ENCODE results near the gene CAB39.

Gene CAB39

DNA sequence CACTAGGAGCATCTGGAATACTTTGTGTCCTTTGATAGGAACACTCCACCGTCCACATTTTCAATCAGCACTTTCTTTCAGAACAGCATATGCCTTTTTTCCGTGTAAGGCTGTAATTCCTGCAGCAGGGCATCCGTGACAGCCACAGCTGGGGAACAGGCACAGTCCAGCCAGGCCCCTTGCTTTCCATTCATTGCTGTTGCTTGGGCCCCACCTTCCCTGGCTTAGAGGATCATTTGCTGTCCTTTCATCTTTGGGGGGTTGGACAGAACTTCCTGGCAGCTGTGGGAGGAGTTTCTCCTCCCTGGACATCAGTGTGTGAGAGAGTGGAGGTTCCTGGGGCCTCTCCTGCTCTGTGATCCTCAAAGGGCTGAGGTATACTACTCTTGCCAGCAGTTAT, 102.4 kb downstream of the CAB39 start:
- DNase-seq: no peak

DNA sequence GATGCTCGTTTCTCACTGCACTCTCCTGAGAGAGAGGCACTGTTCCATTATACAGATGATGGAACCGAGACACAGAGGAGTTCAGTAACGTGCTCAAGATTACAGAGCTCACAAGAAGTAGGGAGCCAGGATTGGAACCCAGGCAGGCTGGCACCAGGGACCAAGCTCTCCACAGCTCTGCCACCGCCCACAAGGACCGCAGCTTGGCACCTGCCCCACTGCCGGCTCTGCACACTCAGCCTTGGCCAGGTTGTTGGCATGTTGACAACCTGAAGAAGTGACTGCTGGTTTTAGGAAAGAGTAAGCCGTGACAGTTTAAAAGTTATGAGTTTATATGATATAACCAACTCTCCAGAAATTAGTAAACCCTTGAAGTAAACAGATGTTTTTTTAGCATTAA, 104.1 kb downstream of the CAB39 start:
- DNase-seq: no peak

DNA sequence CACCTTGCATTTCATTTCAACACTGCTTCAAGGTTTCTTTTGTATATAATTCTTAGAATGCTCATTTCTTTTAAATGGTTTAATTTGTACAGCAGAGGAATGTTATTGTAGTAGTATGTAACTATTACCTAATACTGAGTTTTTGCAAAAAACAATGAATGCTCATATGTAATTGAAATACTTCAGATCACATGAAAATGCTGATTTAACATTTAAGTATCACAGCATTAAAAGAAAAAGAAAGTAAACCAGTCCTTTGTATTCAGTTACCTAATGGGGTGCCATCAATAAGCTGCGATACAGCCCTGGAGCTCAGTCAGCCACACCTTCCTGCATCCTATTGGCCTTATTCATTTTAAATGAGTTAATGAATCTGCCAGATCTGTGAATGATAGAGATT, 106.8 kb downstream of the CAB39 start:
- DNase-seq: no peak

DNA sequence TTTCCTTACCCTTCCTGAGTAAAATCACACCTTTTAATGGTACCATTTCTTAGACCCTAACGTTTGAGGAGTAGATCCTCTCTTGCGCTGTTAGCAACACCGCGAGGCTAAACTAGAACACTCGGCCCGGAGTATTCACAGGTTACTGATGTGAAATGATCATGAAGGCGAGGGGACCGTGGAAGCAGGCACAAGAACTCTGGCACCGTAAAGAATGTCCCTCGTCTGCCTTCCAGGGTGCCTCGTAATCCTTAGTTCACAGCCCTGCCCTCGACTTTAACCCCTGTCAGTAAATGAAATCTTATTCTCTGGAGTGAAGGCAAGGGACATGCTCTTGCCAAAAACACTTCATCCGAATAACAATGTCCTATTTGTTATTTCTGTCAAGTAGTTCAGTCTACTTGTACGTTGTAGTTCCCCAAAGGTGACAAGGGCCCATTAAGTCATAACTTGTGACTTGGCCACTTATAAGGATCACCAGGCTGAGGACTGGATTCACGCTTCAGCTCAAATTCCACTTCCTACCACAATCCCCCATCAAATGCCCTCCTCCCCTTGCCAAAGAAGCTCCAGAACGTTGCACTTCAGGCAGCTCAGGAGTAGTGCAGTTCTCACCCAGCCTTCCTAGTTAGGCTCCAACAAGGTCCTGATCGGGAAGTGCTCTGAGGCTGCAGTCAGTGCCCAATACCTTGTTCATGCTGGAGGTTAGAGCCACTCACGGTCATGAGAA, 108.8 kb downstream of the CAB39 start:
- no peak for DNase-seq

DNA sequence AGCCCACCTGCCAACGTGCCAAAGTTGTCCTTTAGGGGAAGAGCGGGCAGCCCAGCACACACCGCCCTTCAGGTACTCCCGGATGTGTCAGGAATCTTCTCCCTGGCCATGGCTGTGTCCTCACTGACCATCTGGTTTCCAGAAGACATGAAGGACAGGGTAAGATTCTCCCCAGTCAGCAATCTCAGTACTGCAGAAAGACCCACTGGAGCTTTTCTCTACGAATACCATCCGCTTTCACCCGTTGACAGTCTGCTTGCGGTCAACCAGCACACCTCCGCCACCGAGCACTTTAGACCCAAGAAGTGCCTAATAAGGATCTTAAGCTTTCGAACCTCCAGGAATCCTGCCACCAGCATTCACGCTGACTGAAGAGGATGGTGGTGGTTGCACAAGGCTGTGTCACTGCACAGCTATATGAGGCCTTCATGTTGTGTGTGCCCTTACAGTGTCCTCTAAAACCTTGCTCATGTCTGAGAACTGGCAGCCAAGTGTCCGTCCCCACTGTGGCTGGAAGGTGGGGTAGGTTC, 109.4 kb downstream of the CAB39 start:
- no peak for DNase-seq

DNA sequence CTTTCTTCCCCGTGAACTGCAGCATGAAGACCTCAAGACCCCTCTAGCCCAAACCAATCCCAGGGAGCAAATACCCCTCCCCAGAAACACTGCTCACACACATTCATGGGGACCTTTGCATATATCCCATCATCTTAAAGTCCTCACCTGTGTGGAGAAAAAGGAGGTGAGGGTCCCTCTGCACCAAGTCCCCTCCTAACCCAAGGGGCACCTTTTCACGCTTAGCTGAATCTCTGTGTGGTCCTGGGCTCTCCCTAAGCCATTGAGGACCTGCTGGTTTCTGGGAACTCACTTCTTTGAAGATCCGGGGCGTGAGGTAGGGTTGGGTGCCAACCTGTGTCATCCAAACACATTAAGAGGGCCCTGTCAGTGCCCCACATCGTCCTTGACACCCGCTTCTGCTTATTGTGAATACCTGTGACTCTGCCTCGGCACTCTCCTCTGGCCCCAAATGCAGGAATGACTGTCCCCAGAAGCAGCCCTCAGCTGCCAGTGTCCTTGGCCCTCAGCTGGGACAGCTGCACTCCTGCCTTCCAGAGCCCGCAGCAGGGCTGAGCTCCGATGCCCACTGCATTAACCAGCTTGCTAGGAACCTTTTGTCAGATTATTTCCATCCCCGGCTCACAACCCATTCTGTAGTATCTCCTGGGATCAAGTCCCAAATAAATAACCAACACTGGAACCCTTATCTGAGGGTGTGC, 110.8 kb downstream of the CAB39 start:
- no peak for DNase-seq

DNA sequence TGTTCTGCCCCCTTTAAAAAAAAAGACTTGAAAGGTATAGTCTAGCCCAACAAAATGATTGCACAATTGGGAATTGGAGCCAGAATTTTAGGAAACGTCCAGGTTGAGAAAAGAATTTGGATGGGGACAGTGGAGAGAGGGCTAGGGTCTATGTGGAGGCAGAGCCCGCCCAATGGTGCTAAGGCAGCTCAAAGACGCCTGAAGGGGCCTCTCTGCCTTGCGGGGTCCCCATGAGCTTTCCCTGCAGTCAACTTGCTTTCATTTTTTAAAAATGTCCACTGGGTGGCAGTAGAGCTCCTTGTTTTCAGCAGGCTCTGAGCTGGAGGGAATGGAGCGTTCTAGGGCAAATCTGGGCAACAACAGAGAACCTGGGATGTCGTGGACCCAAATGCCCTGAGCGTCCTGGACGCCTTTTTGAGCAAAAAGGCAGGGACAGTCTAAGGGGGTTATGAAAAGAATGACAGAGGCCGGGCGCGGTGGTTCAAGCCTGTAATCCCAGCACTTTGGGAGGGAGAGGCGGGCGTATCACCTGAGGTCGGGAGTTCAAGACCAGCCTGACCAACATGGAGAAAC, 111.8 kb downstream of the CAB39 start:
- DNase-seq: peak in 46 of 56 donors; percentile 5 to 77 (median 27)

DNA sequence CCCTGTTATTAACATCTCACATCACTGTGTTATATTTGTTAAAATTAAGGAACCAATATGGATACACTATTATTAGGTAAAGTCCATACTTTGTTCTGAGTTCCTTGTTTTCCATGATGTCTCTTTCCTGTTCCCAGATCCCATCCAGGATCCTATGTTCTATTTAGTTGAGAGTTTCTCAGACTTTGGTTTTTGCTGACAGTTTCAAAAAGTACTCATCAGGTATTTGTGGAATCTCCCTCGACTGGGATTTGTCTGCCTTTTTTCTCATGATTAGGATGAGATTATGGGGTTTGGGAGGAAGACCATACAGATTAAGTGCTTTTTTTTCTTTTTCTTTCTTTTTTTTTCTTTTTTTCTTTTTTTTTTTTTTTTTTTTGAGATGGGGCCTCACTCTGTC, 112.7 kb downstream of the CAB39 start:
- no peak for DNase-seq

DNA sequence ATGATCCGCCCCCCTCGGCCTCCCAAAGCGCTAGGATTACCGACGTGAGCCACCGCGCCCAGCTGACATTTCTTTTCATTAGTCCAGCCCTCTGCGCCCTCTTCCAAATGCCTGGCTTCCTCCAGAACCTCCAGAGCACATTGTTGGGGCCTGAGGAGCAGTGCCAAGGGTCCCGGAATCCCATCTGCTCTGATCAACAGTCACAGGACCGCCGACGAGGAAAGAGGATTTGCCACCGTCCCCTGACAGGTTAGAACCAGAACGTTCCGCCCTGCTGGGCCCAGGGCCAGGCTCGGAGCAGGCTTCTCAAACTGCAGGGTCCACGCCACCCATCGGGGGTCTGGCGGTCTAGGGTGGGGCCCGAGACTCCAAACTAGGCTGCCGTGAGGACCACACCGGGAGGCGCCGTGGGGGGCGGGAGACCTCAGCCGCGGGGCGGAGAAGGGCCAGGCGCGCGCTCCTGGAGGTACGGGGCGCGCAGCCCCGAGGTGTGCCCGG, 115.2 kb downstream of the CAB39 start:
- DNase-seq: no peak

DNA sequence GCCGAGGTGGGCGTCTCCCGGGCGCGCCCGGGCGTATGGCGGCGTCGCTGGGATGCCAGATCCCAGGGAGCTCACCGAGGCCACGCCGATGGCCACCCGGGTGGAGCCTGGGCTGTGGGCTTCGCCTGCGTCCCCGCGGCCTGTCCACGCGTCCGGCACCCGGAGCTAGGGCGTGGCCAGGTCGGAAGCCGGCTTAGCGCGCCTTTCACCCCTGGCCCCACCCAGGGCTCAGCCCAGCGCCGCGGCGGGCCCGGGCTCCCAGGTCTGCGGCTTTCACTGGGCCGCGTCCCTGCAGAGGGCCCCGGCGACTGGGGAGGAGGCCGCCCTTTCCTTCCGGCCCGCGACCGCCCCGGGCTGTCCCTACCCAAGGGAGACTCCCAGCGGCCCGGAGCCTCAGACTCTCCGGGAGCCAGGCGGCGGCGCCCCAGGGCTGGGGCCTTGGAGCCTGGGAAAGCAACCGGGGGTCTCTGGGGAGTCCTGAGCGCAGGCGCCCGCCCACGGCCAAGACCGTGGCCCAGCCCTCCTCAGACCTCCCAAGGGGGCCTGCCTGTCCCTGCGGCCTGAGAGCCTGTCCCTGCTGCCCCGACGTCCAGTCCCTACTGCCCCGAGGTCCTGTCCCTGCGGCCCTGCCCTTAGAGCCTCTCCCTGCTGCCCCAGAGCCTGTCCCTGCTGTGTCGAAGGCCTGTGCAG, 115.8 kb downstream of the CAB39 start:
- no peak for DNase-seq

DNA sequence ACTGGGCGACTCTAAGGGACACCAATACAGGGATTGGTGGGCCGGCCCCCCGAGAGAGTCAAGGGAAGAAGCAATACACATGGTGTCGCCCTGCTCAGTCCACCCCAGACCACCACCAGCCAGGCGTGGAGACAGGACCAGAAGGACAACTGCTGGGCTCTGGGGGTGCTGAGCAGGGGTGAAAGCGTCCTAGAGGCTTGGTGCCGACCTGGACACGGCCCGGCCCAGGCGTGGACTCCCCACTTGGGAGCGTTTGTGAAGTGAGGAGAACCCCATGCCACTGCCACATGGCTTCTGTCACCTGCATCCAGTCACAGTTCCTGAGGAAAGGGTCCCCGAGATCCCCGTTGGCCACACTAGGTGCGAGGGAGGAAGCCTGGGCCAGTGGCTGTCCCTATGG, 116.7 kb downstream of the CAB39 start:
- DNase-seq: no peak

DNA sequence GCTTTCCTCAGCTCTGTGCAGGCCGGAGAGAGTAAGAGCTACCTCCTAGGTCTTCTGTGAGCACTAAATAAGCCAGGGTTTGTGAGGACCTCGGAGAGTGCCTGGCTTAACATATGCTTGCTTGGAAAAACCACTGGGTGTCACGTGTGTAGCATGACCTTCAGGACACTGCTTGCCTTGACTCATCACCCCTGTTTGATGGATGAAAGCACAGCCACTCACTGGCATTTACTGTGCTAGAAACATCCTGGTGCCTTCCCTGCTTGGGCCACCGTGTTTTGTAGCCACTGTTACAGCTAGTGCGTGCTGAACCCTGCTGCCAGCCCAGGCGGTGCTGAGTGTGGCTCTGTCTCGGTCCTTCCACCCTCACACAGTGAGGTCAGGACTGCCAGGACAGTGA, 117.3 kb downstream of the CAB39 start:
- no peak for DNase-seq

DNA sequence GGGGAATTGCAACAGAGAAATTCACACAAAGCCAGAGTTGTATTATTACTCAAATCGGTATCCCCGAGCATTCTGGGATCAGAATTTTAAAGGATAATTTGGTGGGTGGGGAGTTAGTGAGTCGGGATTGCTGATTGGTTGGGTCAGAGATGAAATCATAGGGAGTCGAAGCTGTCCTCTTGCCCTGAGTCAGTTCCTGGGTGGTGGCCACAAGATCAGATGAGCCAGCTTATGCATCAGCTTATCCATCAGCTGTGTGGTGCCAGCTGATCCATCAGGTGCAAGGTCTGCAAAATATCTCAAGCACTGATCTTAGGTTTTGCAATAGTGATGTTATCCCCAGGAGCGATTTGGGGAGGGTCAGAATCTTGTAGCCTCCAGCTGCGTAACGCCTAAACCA, 117.8 kb downstream of the CAB39 start:
- DNase-seq: no peak

DNA sequence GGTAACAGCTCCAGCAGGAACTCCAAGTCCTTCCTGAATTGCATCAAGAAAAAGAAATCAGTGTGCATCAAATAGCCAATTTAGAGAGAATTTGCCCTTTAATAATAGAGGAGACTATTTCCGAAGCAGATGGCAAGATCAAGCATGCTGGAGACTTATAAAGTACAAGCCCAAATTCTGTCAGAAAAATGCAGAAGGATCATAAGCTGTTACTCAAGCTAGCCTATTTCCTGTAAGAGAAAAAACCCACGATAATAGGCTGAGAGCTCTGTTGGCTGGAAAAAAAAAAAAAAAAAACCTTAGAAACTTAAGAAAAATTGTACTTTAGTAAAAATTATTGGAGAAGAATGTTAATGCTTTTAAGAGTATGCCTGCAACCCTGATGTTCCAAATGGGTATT, 127.7 kb downstream of the CAB39 start:
- no peak for DNase-seq

DNA sequence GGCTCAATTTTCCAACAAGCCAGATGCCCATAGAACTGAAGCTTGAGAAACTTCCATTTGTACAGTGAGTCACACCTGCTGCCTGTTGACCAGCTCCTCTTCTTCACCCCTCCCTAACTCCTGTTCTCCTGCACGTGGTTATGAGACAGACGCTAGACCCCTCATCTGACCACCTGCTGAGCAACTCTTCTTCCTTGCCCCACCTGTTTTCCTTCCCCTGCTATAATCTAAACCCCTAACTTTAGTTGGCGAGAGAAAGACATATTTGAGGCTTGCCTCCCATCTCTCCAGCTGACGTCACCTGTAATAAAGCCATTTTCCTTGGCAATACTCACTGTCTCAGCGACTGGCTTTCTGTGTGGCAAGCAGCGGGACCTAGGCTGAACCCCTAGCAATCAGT, 129.8 kb downstream of the CAB39 start:
- DNase-seq: no peak

DNA sequence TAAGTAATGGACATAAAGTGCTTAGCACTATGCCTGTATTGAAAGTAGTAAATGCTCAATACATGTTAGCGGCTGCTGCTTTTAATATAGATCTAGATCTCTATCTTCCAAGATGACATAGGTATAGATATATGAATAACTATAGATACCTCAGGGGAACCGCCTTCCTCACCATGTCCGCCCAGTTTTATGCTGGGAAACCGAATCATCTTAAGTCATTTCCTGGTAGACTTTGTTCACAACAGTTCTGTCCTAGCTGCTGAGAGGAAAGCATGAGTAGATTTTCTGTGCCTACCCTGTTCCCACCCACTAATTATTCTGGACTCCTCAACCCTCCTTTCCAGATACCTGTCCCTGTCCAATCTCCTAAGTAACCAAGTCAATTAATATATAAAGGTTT, 130.5 kb downstream of the CAB39 start:
- DNase-seq: no peak

DNA sequence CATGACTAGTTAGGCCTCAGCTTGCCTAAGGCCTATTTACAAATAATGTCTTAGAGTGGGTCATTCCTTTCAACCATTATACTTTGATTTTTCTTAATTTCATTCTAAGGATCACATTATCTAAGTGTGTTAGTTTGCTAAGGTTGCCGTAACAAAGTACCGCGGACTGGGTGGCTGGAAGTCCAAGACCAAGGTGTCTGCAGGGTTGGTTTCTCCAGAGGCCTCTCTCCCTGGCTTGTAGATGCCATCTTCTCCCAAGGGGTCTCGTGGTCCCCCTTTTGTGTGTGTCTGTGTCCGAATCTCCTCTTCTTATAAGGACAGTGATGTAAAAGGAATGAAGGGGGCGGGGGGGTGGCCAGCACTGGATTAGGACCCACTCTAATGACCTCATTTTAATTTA, 133.7 kb downstream of the CAB39 start:
- no peak for DNase-seq

DNA sequence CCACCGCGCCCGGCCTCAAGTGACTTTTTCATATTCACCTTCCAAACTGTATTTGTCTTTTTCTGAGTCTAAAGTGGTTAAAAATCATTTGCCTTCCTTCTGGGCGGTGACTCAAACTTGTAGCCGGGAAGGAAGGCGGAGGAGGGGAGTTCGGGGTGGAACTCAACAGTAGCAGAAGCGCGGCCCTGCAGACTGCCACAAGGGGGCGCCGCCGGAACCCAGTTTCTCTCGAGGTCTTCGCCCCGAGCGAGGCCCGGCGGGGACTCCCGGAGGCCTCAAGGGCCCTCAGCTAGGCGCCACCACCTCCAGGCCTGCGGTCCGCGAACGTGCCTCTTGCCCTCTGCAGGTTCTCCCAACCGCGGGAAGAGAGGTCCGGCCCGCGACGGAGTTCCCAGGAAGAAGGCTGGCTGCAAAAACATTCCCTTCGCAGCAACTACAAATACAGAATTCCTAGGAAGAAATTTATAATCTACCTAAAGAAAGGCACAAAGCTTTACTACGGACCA, 135.3 kb downstream of the CAB39 start:
- DNase-seq: peak in 51 of 56 donors; percentile 23 to 93 (median 67)

DNA sequence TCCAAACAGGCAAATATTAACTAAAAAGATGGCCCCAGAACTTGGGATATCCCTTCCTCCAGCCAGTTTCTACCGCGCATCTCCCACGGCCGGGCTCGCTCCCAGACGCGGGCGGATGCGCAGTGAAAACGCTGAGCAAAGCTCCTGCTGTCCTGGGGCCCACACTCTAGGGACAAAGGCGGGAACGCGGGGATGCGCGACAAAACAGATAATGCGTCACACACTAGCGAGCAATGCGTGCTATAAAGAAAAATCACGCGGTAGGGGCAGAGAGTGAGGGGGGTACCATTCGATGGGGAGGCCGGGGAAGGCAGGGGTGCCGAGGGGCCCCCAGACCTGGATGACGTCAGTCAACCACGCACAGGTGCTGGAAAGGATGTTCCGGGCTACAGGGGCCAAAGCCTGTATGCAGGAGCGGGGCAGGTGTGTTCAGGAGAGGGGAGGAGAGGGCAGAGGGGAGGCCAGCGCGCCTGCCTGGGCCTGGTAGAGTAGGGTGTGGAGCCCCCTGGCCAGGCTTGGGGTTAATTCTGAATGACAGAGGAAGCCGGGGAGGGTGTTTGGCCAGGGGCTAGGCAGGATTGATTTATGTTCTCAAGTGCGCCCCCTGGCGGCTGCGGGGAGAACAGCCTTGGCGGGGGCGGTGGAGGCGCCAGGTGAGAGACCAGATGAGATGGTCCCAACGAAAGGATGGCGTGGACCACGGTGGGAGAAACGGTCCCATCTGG, 137.2 kb downstream of the CAB39 start:
- peak in 3 of 56 donors; percentile 1 to 27 (median 2) for DNase-seq

DNA sequence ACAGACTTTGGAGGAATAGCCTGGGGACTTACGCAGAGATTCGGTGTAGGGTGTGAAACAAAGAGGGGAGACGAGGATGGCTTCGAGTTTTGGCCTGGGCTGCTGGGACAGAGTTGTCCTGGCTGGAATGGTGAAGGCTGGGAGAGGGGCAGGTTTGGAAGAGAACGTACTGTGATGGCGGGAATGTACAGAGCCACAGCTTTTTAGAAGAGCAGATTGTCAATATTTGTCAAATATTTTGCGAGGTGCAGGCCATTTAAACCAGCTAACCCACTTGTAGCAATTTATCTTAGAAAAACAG, 137.7 kb downstream of the CAB39 start:
- DNase-seq: no peak

DNA sequence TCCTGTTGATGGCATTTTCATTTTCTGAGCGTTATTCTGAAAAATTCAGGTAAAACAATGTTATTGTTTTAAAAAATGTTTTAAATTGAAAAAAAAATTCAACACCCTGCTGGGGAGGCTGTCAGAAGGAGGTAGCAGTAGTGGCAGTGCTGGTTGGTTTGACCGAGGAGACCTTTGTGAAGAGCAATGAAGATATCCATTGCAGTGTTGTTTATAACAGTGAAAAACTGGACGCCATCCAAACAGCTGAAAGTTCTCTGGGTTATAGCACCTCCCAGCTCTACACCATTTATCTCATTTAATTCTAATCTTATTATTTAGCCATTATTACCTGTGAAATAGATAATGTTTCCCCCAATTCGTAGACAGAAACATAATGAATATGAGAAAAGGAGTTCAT, 139.5 kb downstream of the CAB39 start:
- DNase-seq: no peak

Measured in nucleus accumbens (tissue), 56 donors.